H9 (cell line): ENCODE data around the gene SP6. TPM values are rescaled to one million over a fixed set of nuclear protein-coding genes. Genes with fewer than 3 reads are reported as not detected.
A peak's percentile ranks its signal among the peaks of the same experiment; 100 is the strongest.

Experiments used
- DNase-seq: peaks from one replicate; pipeline ENCODE4 v3.0.0-alpha.2; 2017
- H2AFZ ChIP-seq: one replicate; pipeline ENCODE4 v1.6.1; 2013; ENCODE audit warnings: mild to moderate bottlenecking, low read length, control low read depth, moderate library complexity
- H2AK5ac ChIP-seq: 2 replicates; pipeline ENCODE4 v1.6.1; 2013; ENCODE audit warnings: low read length, control low read depth, mixed read lengths; ENCODE audit not compliant: insufficient read length
- H2BK120ac ChIP-seq: one replicate; pipeline ENCODE4 v1.6.1; 2013; ENCODE audit warnings: low read depth, mild to moderate bottlenecking, low read length, control low read depth, inconsistent platforms; ENCODE audit not compliant: poor library complexity, severe bottlenecking
- H2BK12ac ChIP-seq: 2 replicates; pipeline ENCODE4 v1.6.1; 2013; ENCODE audit warnings: low read length, control low read depth, mixed read lengths, low read depth; ENCODE audit not compliant: insufficient read length
- H2BK15ac ChIP-seq: 2 replicates; pipeline ENCODE4 v1.6.1; 2013; ENCODE audit warnings: low read depth, low read length, control low read depth
- H2BK20ac ChIP-seq: one replicate; pipeline ENCODE4 v1.6.1; 2013; ENCODE audit warnings: low read depth, mild to moderate bottlenecking, low read length, control low read depth, inconsistent platforms; ENCODE audit not compliant: poor library complexity, severe bottlenecking
- H2BK5ac ChIP-seq: 2 replicates; pipeline ENCODE4 v1.6.1; 2013; ENCODE audit warnings: low read length, control low read depth, mixed read lengths; ENCODE audit not compliant: insufficient read length
- H3K14ac ChIP-seq: 2 replicates; pipeline ENCODE4 v1.6.1; 2013; ENCODE audit warnings: low read length, control low read depth; ENCODE audit not compliant: insufficient read depth
- H3K18ac ChIP-seq: 2 replicates; pipeline ENCODE4 v1.6.1; 2013; ENCODE audit warnings: low read depth, mild to moderate bottlenecking, mixed read lengths, low read length, control low read depth; ENCODE audit not compliant: insufficient read length
- H3K23ac ChIP-seq: 2 replicates; pipeline ENCODE4 v1.6.1; 2013; ENCODE audit warnings: low read length, control low read depth, mixed read lengths, low read depth; ENCODE audit not compliant: insufficient read length
- H3K23me2 ChIP-seq: 2 replicates; pipeline ENCODE4 v1.6.1; 2013; ENCODE audit warnings: low read depth, mild to moderate bottlenecking, mixed read lengths, low read length, control low read depth; ENCODE audit not compliant: insufficient read length, poor library complexity, severe bottlenecking
- H3K27ac ChIP-seq: 2 replicates; pipeline ENCODE4 v1.5.1; 2013; ENCODE audit warnings: low read length, control low read depth, mixed read lengths, low read depth; ENCODE audit not compliant: insufficient read length
- H3K27me3 ChIP-seq: 2 replicates; pipeline ENCODE4 v1.6.1; 2013; ENCODE audit warnings: low read length, control low read depth, inconsistent platforms; ENCODE audit not compliant: insufficient read depth
- H3K4ac ChIP-seq: 2 replicates; pipeline ENCODE4 v1.6.1; 2013; ENCODE audit warnings: low read depth, mild to moderate bottlenecking, control low read depth, inconsistent platforms, low read length, moderate library complexity
- H3K4me1 ChIP-seq: 2 replicates; pipeline ENCODE4 v1.6.1; 2013; ENCODE audit warnings: low read length, control low read depth, inconsistent platforms; ENCODE audit not compliant: insufficient read depth
- H3K4me2 ChIP-seq: 2 replicates; pipeline ENCODE4 v1.6.1; 2013; ENCODE audit warnings: low read length, control low read depth, mixed read lengths; ENCODE audit not compliant: insufficient read length, insufficient read depth
- H3K56ac ChIP-seq: 2 replicates; pipeline ENCODE4 v1.6.1; 2013; ENCODE audit warnings: low read depth, mild to moderate bottlenecking, mixed read lengths, low read length, control low read depth; ENCODE audit not compliant: insufficient read length
- H3K79me1 ChIP-seq: 2 replicates; pipeline ENCODE4 v1.6.1; 2013; ENCODE audit warnings: low read depth, mild to moderate bottlenecking, moderate library complexity, low read length, control low read depth, inconsistent platforms; ENCODE audit not compliant: insufficient read depth, poor library complexity, severe bottlenecking
- H3K79me2 ChIP-seq: 2 replicates; pipeline ENCODE4 v1.6.1; 2013; ENCODE audit warnings: low read length, control low read depth, inconsistent platforms; ENCODE audit not compliant: insufficient read depth
- H3K9ac ChIP-seq: 2 replicates; pipeline ENCODE4 v1.6.1; 2013; ENCODE audit warnings: low read length, control low read depth, mixed read lengths; ENCODE audit not compliant: insufficient read length; ENCODE audit errors: extremely low read depth
- H3K9me3 ChIP-seq: one replicate; pipeline ENCODE4 v1.6.1; 2013; ENCODE audit warnings: low read depth, low read length, inconsistent platforms; ENCODE audit not compliant: control insufficient read depth
- H3T11ph ChIP-seq: one replicate; pipeline ENCODE4 v1.6.1; 2013; ENCODE audit warnings: mild to moderate bottlenecking, low read length, control low read depth, inconsistent platforms
- H4K20me1 ChIP-seq: one replicate; pipeline ENCODE4 v1.6.1; 2013; ENCODE audit not compliant: control insufficient read depth, insufficient read length, insufficient read depth
- H4K5ac ChIP-seq: 2 replicates; pipeline ENCODE4 v1.6.1; 2013; ENCODE audit warnings: low read depth, mild to moderate bottlenecking, mixed read lengths, low read length, control low read depth; ENCODE audit not compliant: insufficient read length
- H4K8ac ChIP-seq: replicated peaks from 2 replicates; pipeline ENCODE4 v1.6.1; 2013; ENCODE audit warnings: low read length, control low read depth, mixed read lengths, low read depth; ENCODE audit not compliant: insufficient read length
- H4K91ac ChIP-seq: 2 replicates; pipeline ENCODE4 v1.6.1; 2013; ENCODE audit warnings: low read depth, mild to moderate bottlenecking, moderate library complexity, mixed read lengths, low read length, control low read depth; ENCODE audit not compliant: insufficient read length
- H3K27ac Mint-ChIP-seq, 3 experiments: 2 replicates in 2 of 3; 3 replicates in 1 of 3; pipeline ENCODE4 v1.8.0; 2020 to 2021; ENCODE audit warnings: mixed read lengths in 3 of 3, mild to moderate bottlenecking in 1 of 3, moderate library complexity in 1 of 3
- H3K27me3 Mint-ChIP-seq: 2 replicates; pipeline ENCODE4 v1.8.0; 2021; ENCODE audit warnings: low read depth, mild to moderate bottlenecking, moderate library complexity, mixed read lengths
- H3K36me3 Mint-ChIP-seq, 3 experiments: 2 replicates in 2 of 3; 3 replicates in 1 of 3; pipeline ENCODE4 v1.8.0; 2020 to 2021; ENCODE audit warnings: low read depth in 3 of 3, mixed read lengths in 3 of 3; ENCODE audit not compliant: insufficient read depth in 1 of 3
- H3K4me1 Mint-ChIP-seq, 2 experiments: 2 replicates each; pipeline ENCODE4 v1.8.0; 2020; ENCODE audit warnings: mixed read lengths in 2 of 2
- H3K4me3 Mint-ChIP-seq, 2 experiments: 2 replicates in 1 of 2; 3 replicates in 1 of 2; pipeline ENCODE4 v1.8.0; 2020 to 2021; ENCODE audit warnings: mild to moderate bottlenecking in 2 of 2, mixed read lengths in 2 of 2, moderate library complexity in 1 of 2
- H3K9me3 Mint-ChIP-seq, 2 experiments: 2 replicates in 1 of 2; 3 replicates in 1 of 2; pipeline ENCODE4 v1.8.0; 2020; ENCODE audit warnings: mild to moderate bottlenecking in 2 of 2, mixed read lengths in 2 of 2, moderate library complexity in 1 of 2
- WGBS: extraction: QIAGEN DNeasy Blood & Tissue Kit; methylation state at CpG from one replicate; pipeline ENCODE4 v1.1.7; 2013; ENCODE audit warnings: missing lambda C conversion rate, low lambda C conversion rate, mixed read lengths; ENCODE audit not compliant: insufficient read length; ENCODE audit errors: extremely low coverage; 5-methylcytosine and 5-hydroxymethylcytosine counted together
- total RNA-seq: library from RNA; stranded (reverse); gene quantifications from 2 replicates; pipeline ENCODE4 v1.2.1, GENCODE V29; 2021
- TF ChIP-seq, protein P1 (sequence below): fragments of 200-600 bp; sonication (generic); conservative IDR thresholded peaks from 3 replicates; pipeline ENCODE4 v1.8.0; 2021; ENCODE audit warnings: antibody characterized with exemption, mild to moderate bottlenecking

The SP6 gene
- total RNA-seq, 1 experiment from 2014 or later = 0.90 TPM

DNA sequence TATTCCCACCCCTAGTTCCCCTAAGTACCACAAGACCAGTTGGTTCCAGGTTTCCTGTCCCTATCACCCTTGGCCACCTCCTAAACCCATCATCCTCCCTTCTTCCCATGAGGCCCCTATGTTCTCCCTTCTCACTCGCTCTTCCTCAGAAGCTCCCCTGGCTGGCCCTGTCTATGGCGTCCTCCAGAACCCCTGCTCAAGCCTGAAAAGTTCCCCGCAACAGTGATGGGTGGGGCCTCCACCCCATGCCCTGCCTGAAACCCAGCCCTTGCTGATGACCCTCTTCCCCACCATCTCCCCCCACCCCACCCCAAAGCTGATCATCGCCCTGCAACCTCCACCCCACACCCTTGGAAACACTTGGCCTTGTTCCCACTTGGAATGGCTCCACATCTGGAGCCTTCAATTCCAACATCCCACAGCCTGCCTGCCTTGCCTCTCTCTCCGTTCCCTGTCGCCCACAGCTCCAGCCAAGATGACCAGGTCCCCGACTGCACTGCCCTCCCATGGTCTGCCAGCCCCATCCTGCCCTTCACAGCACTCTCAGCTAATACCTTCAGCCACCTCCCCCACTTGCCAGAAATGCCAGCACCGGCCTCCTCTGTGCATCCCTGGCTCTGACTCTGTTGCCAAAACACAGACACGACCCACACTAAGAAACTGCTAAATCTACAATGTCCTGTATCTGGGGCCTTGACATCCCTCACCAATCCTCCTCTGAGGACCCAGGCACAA, 39.9 kb downstream of the SP6 start:
- Histone ChIP-seq H2AK5ac (no peak overlapping the region), H2BK120ac (no peak overlapping the region), H3K4me2 (no peak overlapping the region), H3K79me1 (no peaks in the 10 kb centered on the region), H4K91ac (no peak overlapping the region), H2BK12ac (no peak overlapping the region), H3K4me1 (no peaks in the 10 kb centered on the region), H4K20me1 (no peaks in the 10 kb centered on the region), H3K14ac (no peak overlapping the region; the same call in 1 of the 2 replicates), H2BK20ac (no peak overlapping the region), H4K8ac (no peak overlapping the region), H3K56ac (no peak overlapping the region), H3K23ac (no peak overlapping the region), H2BK15ac (no peak overlapping the region), H2BK5ac (no peak overlapping the region), H3K79me2 (no peaks in the 10 kb centered on the region), H2AFZ (no peak overlapping the region), H3K9ac (no peak overlapping the region), H3K9me3 (no peaks in the 10 kb centered on the region), H4K5ac (no peak overlapping the region), H3K27ac (no peak overlapping the region), H3K18ac (no peak overlapping the region), H3T11ph (no peak overlapping the region), H3K27me3 (no peaks in the 10 kb centered on the region), H3K23me2 (no peaks in the 10 kb centered on the region), H3K4ac (no peak overlapping the region)
- H3K27ac Mint-ChIP-seq = peak overlapping the region in 1 of 3 experiments; percentile 35; a peak in 1 of 7 replicates
- no CpG with 5 or more reads among the region's 9 CpGs for WGBS
- TF ChIP-seq, protein P1, sequence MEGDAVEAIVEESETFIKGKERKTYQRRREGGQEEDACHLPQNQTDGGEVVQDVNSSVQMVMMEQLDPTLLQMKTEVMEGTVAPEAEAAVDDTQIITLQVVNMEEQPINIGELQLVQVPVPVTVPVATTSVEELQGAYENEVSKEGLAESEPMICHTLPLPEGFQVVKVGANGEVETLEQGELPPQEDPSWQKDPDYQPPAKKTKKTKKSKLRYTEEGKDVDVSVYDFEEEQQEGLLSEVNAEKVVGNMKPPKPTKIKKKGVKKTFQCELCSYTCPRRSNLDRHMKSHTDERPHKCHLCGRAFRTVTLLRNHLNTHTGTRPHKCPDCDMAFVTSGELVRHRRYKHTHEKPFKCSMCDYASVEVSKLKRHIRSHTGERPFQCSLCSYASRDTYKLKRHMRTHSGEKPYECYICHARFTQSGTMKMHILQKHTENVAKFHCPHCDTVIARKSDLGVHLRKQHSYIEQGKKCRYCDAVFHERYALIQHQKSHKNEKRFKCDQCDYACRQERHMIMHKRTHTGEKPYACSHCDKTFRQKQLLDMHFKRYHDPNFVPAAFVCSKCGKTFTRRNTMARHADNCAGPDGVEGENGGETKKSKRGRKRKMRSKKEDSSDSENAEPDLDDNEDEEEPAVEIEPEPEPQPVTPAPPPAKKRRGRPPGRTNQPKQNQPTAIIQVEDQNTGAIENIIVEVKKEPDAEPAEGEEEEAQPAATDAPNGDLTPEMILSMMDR = no peak
- no peaks in the 10 kb centered on the region for H3K27me3 Mint-ChIP-seq
- peaks cover 0 to 23% (median 4%) of the 10 kb centered on the region in 3 experiments; a peak in 6 of 7 replicates for H3K36me3 Mint-ChIP-seq
- DNase-seq = peak; percentile 24
- H3K4me3 Mint-ChIP-seq = no peak overlapping the region
- no peaks in the 10 kb centered on the region; a peak in 1 of 5 replicates for H3K9me3 Mint-ChIP-seq
- peaks cover 6 to 7% of the 10 kb centered on the region in 2 experiments; a peak in 3 of 4 replicates for H3K4me1 Mint-ChIP-seq
